Body of pancreas (tissue), 4 donors: ENCODE results near the gene DLST.

Experiments
- CTCF ChIP-seq, 7 experiments: fragments of 450-650 bp in 4 of 7; fragments of 200-600 bp in 3 of 7; sonication (generic) in 3 of 7; IDR thresholded peaks; one replicate each; pipeline ENCODE4 v1.5.1; 2016 to 2019; ENCODE audit warnings: antibody characterized with exemption in 7 of 7
- POLR2A ChIP-seq, 3 donors: fragments of 450-650 bp; IDR thresholded peaks; one replicate each; pipeline ENCODE4 v1.6.1; 2016; ENCODE audit warnings: antibody characterized with exemption in 3 of 3, mild to moderate bottlenecking in 2 of 3

GRCh38 chr14:74858022-74858421 is 23.7 kb upstream of the DLST start:
- TF ChIP-seq POLR2A (IDR thresholded peaks at IDR 0.05) (no peak), CTCF (IDR thresholded peaks at IDR 0.05) (no peak)
